ENCODE data around the gene NUDCD2.

Gene NUDCD2

DNA sequence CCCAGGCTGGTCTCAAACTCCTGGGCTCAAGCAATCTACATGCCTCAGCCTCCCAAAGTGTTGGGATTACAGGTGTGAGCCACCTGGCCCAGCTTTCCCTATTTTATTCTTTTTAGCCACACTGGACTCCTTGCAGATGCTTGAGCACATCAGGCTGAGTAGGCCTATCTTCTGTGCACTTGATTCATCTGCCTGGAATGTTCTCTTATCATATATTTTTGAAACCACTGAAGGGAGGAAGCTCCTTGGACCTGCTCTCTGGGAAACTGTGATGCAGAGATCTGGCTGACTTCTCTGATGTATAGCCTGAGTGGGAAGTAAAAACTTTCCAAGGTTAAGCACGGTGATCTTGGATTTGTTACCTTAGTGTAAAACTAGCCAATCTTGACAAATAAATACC, 39.0 kb upstream of the NUDCD2 start:
- ChIA-PET CTCF (no interaction called here), POLR2A (interaction anchor here (0.9 kb wide), 1 partner anchor 39 kb away, joined by 4 read pairs; the partner anchor contains the start of genes HMMR and NUDCD2)
- DNase-seq (ENCODE audit: extremely low spot score): no peak
- TF ChIP-seq SP1 (IDR thresholded peaks at IDR 0.05) (no peak), ZNF384 (IDR thresholded peaks at IDR 0.05) (no peak), FOXK2 (IDR thresholded peaks at IDR 0.05) (no peak)

DNA sequence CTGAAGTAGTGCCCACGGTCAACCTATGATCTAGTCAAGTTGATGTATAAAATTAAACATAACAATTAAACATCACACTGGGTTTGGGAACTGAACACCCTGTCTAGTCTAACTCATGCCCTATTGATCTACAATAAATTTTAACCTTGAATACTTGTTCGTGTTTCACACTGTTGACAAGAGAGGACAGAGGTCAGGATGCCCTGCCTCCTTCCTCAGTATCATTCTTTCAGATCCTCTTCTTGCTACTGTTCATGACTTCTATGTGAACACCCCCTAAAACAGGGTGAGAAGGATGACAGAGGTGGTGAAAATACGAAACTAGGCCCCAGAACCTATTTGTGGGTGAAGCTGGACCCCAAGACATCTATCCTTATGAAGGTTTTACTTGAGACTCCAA, 37.4 kb upstream of the NUDCD2 start:
- POLR2A ChIA-PET: interaction anchor here (2.4 kb wide), 1 partner anchor 36 kb away, joined by 11 read pairs; the partner anchor contains the start of genes HMMR and NUDCD2
- TF ChIP-seq CTBP1 (IDR thresholded peaks at IDR 0.05; ENCODE audit: borderline replicate concordance) (no peak), BHLHE40 (IDR thresholded peaks at IDR 0.05; ENCODE audit: borderline replicate concordance) (no peak), TARDBP (IDR thresholded peaks at IDR 0.05) (no peak), SP1 (IDR thresholded peaks at IDR 0.05) (no peak), FOXA1 (IDR thresholded peaks at IDR 0.05) (no peak), ARNT (IDR thresholded peaks at IDR 0.05) (no peak), ELF4 (IDR thresholded peaks at IDR 0.05) (no peak), NFRKB (IDR thresholded peaks at IDR 0.05) (no peak), FOXK2 (IDR thresholded peaks at IDR 0.05) (no peak), L3MBTL2 (conservative IDR thresholded peaks at IDR 0.05) (no peak)
- TF ChIP-seq, protein P1, sequence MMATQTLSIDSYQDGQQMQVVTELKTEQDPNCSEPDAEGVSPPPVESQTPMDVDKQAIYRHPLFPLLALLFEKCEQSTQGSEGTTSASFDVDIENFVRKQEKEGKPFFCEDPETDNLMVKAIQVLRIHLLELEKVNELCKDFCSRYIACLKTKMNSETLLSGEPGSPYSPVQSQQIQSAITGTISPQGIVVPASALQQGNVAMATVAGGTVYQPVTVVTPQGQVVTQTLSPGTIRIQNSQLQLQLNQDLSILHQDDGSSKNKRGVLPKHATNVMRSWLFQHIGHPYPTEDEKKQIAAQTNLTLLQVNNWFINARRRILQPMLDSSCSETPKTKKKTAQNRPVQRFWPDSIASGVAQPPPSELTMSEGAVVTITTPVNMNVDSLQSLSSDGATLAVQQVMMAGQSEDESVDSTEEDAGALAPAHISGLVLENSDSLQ (IDR thresholded peaks at IDR 0.05): no peak
- DNase-seq (ENCODE audit: extremely low spot score): no peak
- CTCF ChIA-PET: no interaction called here

DNA sequence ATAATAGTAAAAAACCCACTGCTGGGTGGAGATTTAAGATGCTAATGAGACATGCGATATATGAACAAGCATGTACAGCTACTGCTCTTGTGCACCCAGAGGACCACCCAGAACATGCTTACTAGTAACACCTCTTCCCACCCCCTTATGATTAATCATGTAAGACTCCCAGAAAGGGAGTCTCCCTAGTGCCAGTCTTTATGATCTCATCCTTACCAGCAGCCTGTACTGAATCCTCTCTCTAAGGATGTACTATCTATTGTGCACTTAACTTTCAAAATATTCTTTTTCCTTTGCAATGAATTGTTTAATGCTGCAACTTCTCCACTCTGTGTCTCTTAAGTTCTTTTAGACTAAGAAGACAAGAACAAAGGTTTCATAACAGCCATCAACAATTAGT, 36.4 kb upstream of the NUDCD2 start:
- DNase-seq (ENCODE audit: extremely low spot score): no peak

DNA sequence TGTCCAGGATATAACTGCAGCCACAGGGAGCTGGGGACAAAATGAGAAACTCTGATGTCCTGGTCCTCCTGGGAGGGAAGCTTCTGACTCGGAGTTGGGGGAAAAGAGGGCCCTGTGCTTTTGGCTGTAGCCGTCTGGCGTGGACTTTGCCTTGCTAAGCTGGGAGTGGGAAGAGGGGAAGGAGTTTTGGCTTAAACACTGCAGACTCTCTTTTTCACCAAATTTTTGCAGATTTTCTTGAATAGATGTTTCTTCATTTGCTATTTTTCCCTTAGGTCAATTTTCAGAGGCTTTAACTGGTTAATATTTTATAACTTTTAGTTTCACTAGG, 29.8 kb upstream of the NUDCD2 start:
- no peak for DNase-seq (ENCODE audit: extremely low spot score)
- no peak for TF ChIP-seq SP1 (IDR thresholded peaks at IDR 0.05)
- POLR2A ChIA-PET: interaction anchor here (1.3 to 1.4 kb wide), 2 partner anchors 13 to 29 kb away, joined by 4 to 5 read pairs; partner anchors contain the start of genes HMMR and NUDCD2
- CTCF ChIA-PET: no interaction called here

More for the DNA sequence above, 36.4 kb upstream of the NUDCD2 start:
- TF ChIP-seq BHLHE40 (IDR thresholded peaks at IDR 0.05; ENCODE audit: borderline replicate concordance) (no peak), FOXM1 (IDR thresholded peaks at IDR 0.05; ENCODE audit: borderline replicate concordance) (no peak), ELF4 (IDR thresholded peaks at IDR 0.05) (no peak), ARNT (IDR thresholded peaks at IDR 0.05) (no peak), L3MBTL2 (conservative IDR thresholded peaks at IDR 0.05) (no peak), SUZ12 (IDR thresholded peaks at IDR 0.05) (no peak), HDGF (IDR thresholded peaks at IDR 0.05; ENCODE audit: borderline replicate concordance) (no peak), ZNF384 (IDR thresholded peaks at IDR 0.05) (no peak)
- TF ChIP-seq, protein P1 (IDR thresholded peaks at IDR 0.05): no peak
- POLR2A ChIA-PET: interaction anchor here (2.0 to 2.4 kb wide), 2 partner anchors 9 to 35 kb away, joined by 6 to 11 read pairs; partner anchors contain the start of genes HMMR, MAT2B and NUDCD2
- CTCF ChIA-PET: no interaction called here

DNA sequence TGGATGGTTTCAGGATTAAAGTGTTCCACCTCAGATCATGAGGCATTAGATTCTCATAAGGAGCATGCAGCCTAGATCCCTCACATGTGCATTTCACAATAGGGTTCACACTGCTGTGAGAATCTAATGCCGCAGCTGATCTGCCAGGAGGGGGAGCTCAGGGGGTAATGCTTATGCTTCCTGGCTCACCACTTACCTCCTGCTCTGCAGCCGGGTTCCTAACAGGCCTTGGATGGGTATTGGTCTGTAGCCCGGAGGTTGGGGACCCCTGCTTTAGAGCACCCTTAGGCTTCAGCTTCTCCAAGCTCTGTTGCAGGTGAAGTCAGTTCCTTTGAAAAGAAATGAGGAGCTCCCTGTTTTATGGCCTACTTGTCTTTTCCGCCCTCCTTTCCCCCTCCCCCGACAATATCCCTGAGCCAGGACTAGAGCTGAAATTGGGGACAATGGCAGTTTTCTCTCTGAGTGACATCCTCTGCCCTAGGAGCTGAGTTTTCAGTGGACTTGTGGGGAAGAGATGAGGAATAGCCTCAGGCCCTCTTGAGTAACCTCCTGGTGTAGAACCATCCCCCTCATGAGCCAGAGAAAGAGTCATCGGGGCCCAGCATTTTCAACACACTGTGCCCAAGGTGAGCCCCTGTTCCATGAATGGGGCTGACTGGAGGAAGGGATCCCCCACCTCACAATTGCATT, 29.3 kb upstream of the NUDCD2 start:
- CTCF ChIA-PET: no interaction called here

DNA sequence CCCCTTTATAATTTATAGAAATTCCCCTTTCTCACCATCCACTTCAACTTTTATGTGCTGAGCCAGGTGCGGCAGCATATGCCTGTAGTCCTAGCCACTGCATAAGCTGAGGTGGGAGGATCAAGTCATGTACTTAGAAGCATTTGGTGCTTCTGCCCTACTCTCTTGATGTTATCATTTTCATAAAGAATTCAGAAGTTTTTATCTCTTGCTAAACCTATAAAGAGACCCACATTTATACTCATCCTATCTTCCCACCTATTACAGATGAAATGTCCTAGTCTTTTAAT, 19.0 kb upstream of the NUDCD2 start:
- no peak for DNase-seq (ENCODE audit: extremely low spot score)
- ChIA-PET CTCF (no interaction called here), POLR2A (interaction anchor here (1.8 kb wide), 1 partner anchor 18 kb away, joined by 8 read pairs; the partner anchor contains the start of genes HMMR and NUDCD2)
- TF ChIP-seq HDGF (IDR thresholded peaks at IDR 0.05; ENCODE audit: borderline replicate concordance) (no peak), BHLHE40 (IDR thresholded peaks at IDR 0.05; ENCODE audit: borderline replicate concordance) (no peak), CTBP1 (IDR thresholded peaks at IDR 0.05; ENCODE audit: borderline replicate concordance) (no peak), L3MBTL2 (conservative IDR thresholded peaks at IDR 0.05) (no peak), SP1 (IDR thresholded peaks at IDR 0.05) (no peak), LEF1 (IDR thresholded peaks at IDR 0.05; ENCODE audit: borderline replicate concordance) (no peak), NFRKB (IDR thresholded peaks at IDR 0.05) (no peak), ZNF384 (IDR thresholded peaks at IDR 0.05) (no peak), TARDBP (IDR thresholded peaks at IDR 0.05) (no peak), SUZ12 (IDR thresholded peaks at IDR 0.05) (no peak), ELF4 (IDR thresholded peaks at IDR 0.05) (no peak), FOXM1 (IDR thresholded peaks at IDR 0.05; ENCODE audit: borderline replicate concordance) (no peak), FOXK2 (IDR thresholded peaks at IDR 0.05) (no peak), FOXA1 (IDR thresholded peaks at IDR 0.05) (no peak), ARNT (IDR thresholded peaks at IDR 0.05) (no peak)
- TF ChIP-seq, protein P1 (IDR thresholded peaks at IDR 0.05): no peak

More for the DNA sequence above, 29.3 kb upstream of the NUDCD2 start:
- no peak for TF ChIP-seq SP1 (IDR thresholded peaks at IDR 0.05)
- no peak for TF ChIP-seq CTBP1 (IDR thresholded peaks at IDR 0.05; ENCODE audit: borderline replicate concordance)
- no peak for TF ChIP-seq BHLHE40 (IDR thresholded peaks at IDR 0.05; ENCODE audit: borderline replicate concordance)
- no peak for TF ChIP-seq SUZ12 (IDR thresholded peaks at IDR 0.05)
- no peak for TF ChIP-seq L3MBTL2 (conservative IDR thresholded peaks at IDR 0.05)
- TF ChIP-seq LEF1 (IDR thresholded peaks at IDR 0.05; ENCODE audit: borderline replicate concordance): no peak
- no peak for TF ChIP-seq FOXK2 (IDR thresholded peaks at IDR 0.05)
- TF ChIP-seq NFRKB (IDR thresholded peaks at IDR 0.05): no peak
- no peak for TF ChIP-seq TARDBP (IDR thresholded peaks at IDR 0.05)
- no peak for TF ChIP-seq ELF4 (IDR thresholded peaks at IDR 0.05)
- no peak for TF ChIP-seq ARNT (IDR thresholded peaks at IDR 0.05)
- TF ChIP-seq, protein P1 (IDR thresholded peaks at IDR 0.05): no peak
- no peak for TF ChIP-seq FOXA1 (IDR thresholded peaks at IDR 0.05)
- TF ChIP-seq HDGF (IDR thresholded peaks at IDR 0.05; ENCODE audit: borderline replicate concordance): no peak
- TF ChIP-seq FOXM1 (IDR thresholded peaks at IDR 0.05; ENCODE audit: borderline replicate concordance): no peak
- no peak for TF ChIP-seq ZNF384 (IDR thresholded peaks at IDR 0.05)
- POLR2A ChIA-PET: interaction anchor here (0.6 to 1.6 kb wide), 4 partner anchors 14 to 29 kb away, joined by 4 to 5 read pairs (median 4); partner anchors contain the start of genes HMMR and NUDCD2
- DNase-seq (ENCODE audit: extremely low spot score): no peak
